Sigmoid colon (tissue), 3 donors: ENCODE results near the gene FRA10AC1.

Experiments used
- POLR2A ChIP-seq, 2 donors: fragments of 450-650 bp; IDR thresholded peaks; one replicate each; pipeline ENCODE4 v1.6.1; 2016; ENCODE audit warnings: antibody characterized with exemption in 2 of 2, mild to moderate bottlenecking in 2 of 2, moderate library complexity in 2 of 2
- TF ChIP-seq, protein P1 (sequence below), 4 experiments: fragments of 450-650 bp in 3 of 4; fragments of 200-600 bp in 1 of 4; IDR thresholded peaks; one replicate each; pipeline ENCODE4 v1.5.1; 2016 to 2019; ENCODE audit warnings: antibody characterized with exemption in 4 of 4, mild to moderate bottlenecking in 3 of 4, moderate library complexity in 2 of 4

DNA sequence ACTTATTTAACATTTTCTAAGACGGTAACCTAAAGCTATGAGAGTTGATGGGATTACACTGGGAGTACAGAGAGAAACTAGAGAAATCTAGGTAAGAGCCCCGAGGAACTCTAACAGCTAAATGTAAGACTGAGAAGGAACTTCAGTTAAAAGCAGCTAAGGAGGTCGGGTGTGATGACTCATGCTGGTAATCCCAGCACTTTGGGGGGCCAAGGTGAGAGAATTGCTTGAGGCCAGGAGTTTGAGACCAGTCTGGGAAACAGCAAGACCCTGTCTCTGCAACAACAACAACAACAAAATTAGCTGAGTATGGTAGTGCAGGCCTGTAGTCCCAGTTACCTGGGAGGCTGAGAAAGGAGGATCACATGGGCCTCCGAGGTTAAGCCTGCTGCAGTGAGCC, 24.0 kb downstream of the FRA10AC1 start:
- TF ChIP-seq POLR2A (IDR thresholded peaks at IDR 0.05) = no peak
- TF ChIP-seq, protein P1, sequence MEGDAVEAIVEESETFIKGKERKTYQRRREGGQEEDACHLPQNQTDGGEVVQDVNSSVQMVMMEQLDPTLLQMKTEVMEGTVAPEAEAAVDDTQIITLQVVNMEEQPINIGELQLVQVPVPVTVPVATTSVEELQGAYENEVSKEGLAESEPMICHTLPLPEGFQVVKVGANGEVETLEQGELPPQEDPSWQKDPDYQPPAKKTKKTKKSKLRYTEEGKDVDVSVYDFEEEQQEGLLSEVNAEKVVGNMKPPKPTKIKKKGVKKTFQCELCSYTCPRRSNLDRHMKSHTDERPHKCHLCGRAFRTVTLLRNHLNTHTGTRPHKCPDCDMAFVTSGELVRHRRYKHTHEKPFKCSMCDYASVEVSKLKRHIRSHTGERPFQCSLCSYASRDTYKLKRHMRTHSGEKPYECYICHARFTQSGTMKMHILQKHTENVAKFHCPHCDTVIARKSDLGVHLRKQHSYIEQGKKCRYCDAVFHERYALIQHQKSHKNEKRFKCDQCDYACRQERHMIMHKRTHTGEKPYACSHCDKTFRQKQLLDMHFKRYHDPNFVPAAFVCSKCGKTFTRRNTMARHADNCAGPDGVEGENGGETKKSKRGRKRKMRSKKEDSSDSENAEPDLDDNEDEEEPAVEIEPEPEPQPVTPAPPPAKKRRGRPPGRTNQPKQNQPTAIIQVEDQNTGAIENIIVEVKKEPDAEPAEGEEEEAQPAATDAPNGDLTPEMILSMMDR (IDR thresholded peaks at IDR 0.05) = no peak
